ENCODE results near the gene SUN5. TPM values are rescaled to one million over a fixed set of nuclear protein-coding genes. Genes with fewer than 3 reads are reported as not detected.

Gene SUN5
- total and polyA plus RNA-seq, 2 donors (not counting 3 experiments of a cell fraction or from before 2014, with no cell fraction given), result not detected

DNA sequence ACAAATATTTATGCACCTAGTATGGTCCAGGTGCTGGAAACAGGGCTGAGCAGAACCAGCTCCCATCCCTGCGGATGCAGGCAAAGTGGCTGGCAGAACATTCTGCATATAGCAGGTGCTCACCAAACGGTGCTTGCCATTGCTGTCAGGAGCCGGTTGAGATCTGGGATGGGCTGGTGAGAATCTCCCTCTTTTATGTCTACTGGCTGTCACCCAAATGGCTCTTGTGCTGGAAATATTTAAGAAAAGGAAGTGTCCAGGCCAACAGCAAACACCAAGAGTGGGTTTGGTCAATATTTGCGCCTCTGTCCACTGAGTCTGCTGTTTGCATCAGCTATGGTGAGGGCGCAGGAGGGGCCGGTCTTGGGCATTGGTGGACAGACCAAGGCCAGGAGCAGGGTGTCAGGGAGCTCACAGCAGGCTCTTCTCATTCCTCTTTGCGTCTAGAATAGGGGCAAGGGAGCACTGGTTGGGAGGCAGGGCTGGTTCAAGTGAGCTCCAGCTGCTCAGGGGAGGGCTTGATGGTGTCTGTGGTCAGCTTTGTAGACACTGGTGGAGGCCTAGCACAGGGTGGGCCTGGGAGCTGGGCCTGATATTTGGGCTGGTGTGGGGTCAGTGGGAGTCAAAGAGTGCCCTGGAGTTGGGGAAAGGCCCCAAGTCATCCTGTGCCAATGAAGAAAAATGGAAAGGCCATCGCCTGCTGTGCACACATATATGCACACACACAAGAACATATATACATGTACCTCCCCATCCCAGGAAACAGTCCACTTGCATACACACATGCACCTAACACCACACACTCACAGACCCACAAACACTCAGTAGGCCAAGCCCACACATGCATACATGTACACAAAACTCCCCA is 1.9 kb upstream of the SUN5 start:
- intact Hi-C loops (cut with micrococcal nuclease) (loop anchor here (1.0 to 5.0 kb wide), 2 partner anchors 104 to 214 kb away; no protein-coding TSS in a partner anchor), dilution Hi-C loops (cut with MboI; ENCODE audit: extremely low pct_ligation_motif_present, low sequenced_read_pairs) (no loop called here)
- DNase-seq (ENCODE audit: low read depth, low spot score), result no peak
- no peaks in the 10 kb centered on the region for H3K4me1 ChIP-seq (ENCODE audit: control insufficient read depth, extremely low read depth, insufficient read depth, low read length)
- no peak overlapping the region for H3K4me2 ChIP-seq (ENCODE audit: insufficient read depth, low read length)
- H3K27me3 ChIP-seq (ENCODE audit: control insufficient read depth in 2 of 2, insufficient read depth in 2 of 2, low read length in 2 of 2), result no peaks in the 10 kb centered on the region
- H4K20me1 ChIP-seq (replicated peaks; ENCODE audit: control insufficient read depth, extremely low read depth, insufficient read depth, low read length), result no peaks in the 10 kb centered on the region
- CTCF ChIA-PET, result interaction anchor here (0.9 to 2.7 kb wide), 3 partner anchors 11 to 105 kb away, joined by 3 to 28 read pairs (median 9); no protein-coding TSS in a partner anchor
- H3K36me3 ChIP-seq (ENCODE audit: control insufficient read depth in 2 of 2, extremely low read depth in 1 of 2, insufficient read depth in 2 of 2, low read length in 2 of 2), result no peaks in the 10 kb centered on the region
- H3K79me2 ChIP-seq (ENCODE audit: control insufficient read depth, insufficient read depth, low read length), result no peaks in the 10 kb centered on the region
- H3K9me3 ChIP-seq (replicated peaks; ENCODE audit: control insufficient read depth, insufficient read depth, low read length), result no peaks in the 10 kb centered on the region
- H3K27ac ChIP-seq (ENCODE audit: insufficient read depth, low read depth, low read length), result no peak overlapping the region
- no peak overlapping the region for H3K4me3 ChIP-seq (replicated peaks in 1 of 3; ENCODE audit: insufficient read depth in 1 of 3, low read depth in 1 of 3, low read length in 3 of 3)
- no peaks in the 10 kb centered on the region for H3K9me1 ChIP-seq (replicated peaks; ENCODE audit: control insufficient read depth, extremely low read depth, insufficient read depth, low read length)
- BruUV-seq (replicated peaks), result no TSS peak
- POLR2A ChIA-PET, result no interaction called here
- no peak for TF ChIP-seq GATA2 (IDR thresholded peaks at IDR 0.05; ENCODE audit: insufficient read depth, insufficient read length, low read depth, low read length)
- no peak for TF ChIP-seq EZH2 (IDR thresholded peaks at IDR 0.05; ENCODE audit: borderline replicate concordance, low read depth, low read length, severe bottlenecking)
- TF ChIP-seq MYC (IDR thresholded peaks at IDR 0.05; ENCODE audit: low read depth, low read length), result no peak
- TF ChIP-seq, protein P1, sequence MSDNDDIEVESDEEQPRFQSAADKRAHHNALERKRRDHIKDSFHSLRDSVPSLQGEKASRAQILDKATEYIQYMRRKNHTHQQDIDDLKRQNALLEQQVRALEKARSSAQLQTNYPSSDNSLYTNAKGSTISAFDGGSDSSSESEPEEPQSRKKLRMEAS (IDR thresholded peaks at IDR 0.05; ENCODE audit: insufficient read depth, insufficient read length), result no peak
- TF ChIP-seq, protein P2, sequence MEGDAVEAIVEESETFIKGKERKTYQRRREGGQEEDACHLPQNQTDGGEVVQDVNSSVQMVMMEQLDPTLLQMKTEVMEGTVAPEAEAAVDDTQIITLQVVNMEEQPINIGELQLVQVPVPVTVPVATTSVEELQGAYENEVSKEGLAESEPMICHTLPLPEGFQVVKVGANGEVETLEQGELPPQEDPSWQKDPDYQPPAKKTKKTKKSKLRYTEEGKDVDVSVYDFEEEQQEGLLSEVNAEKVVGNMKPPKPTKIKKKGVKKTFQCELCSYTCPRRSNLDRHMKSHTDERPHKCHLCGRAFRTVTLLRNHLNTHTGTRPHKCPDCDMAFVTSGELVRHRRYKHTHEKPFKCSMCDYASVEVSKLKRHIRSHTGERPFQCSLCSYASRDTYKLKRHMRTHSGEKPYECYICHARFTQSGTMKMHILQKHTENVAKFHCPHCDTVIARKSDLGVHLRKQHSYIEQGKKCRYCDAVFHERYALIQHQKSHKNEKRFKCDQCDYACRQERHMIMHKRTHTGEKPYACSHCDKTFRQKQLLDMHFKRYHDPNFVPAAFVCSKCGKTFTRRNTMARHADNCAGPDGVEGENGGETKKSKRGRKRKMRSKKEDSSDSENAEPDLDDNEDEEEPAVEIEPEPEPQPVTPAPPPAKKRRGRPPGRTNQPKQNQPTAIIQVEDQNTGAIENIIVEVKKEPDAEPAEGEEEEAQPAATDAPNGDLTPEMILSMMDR (IDR thresholded peaks at IDR 0.05; ENCODE audit: extremely low read depth in 1 of 2, insufficient read depth in 1 of 2, low read depth in 1 of 2, low read length in 2 of 2), result no peak
- TF ChIP-seq JUN (IDR thresholded peaks at IDR 0.05; ENCODE audit: borderline replicate concordance, insufficient read depth, insufficient read length, low read depth), result no peak
- TF ChIP-seq FOS (IDR thresholded peaks at IDR 0.05; ENCODE audit: borderline replicate concordance, insufficient read depth, low read length), result no peak
- TF ChIP-seq POLR2AphosphoS5 (IDR thresholded peaks at IDR 0.05; ENCODE audit: insufficient read depth, low read depth, low read length), result no peak
- no peak for TF ChIP-seq POLR2A (IDR thresholded peaks at IDR 0.05; ENCODE audit: low read depth, low read length)
- no peak overlapping the region for H2AFZ ChIP-seq (ENCODE audit: low read depth, low read length)
- H3K9ac ChIP-seq (replicated peaks; ENCODE audit: extremely low read depth, insufficient read depth, low read length), result no peak overlapping the region
- FAIRE-seq, result no peak
